Chondrocyte (in vitro differentiated cells): ENCODE data around the gene TMEM131L. TPM values are rescaled to one million over a fixed set of nuclear protein-coding genes. Genes with fewer than 3 reads are reported as not detected.

Experiments
- DNase-seq: peaks from one replicate; pipeline ENCODE4 v3.0.0; 2021; ENCODE audit warnings: mixed read lengths, low spot score
- H3K27ac Mint-ChIP-seq: one replicate; pipeline ENCODE4 v1.8.0; 2021; ENCODE audit warnings: mild to moderate bottlenecking, moderate library complexity, mixed read lengths; ENCODE audit not compliant: unreplicated experiment
- H3K27me3 Mint-ChIP-seq: 2 replicates; pipeline ENCODE4 v1.8.0; 2021; ENCODE audit warnings: low read depth, mixed read lengths
- H3K36me3 Mint-ChIP-seq: 2 replicates; pipeline ENCODE4 v1.8.0; 2021; ENCODE audit warnings: low read depth, mixed read lengths
- H3K4me1 Mint-ChIP-seq: 2 replicates; pipeline ENCODE4 v1.8.0; 2021; ENCODE audit warnings: low read depth, mild to moderate bottlenecking, mixed read lengths
- H3K4me3 Mint-ChIP-seq: one replicate; pipeline ENCODE4 v1.8.0; 2021; ENCODE audit warnings: mild to moderate bottlenecking, moderate library complexity, mixed read lengths; ENCODE audit not compliant: unreplicated experiment
- H3K9me3 Mint-ChIP-seq: 2 replicates; pipeline ENCODE4 v1.8.0; 2021; ENCODE audit warnings: low read depth, mixed read lengths
- CTCF ChIP-seq: fragments of 200-600 bp; sonication (generic); IDR thresholded peaks from 2 replicates; pipeline ENCODE4 v1.5.0; 2021; ENCODE audit warnings: antibody characterized with exemption, mild to moderate bottlenecking, moderate library complexity
- total RNA-seq: library from RNA; stranded (reverse); gene quantifications from 3 replicates; pipeline ENCODE4 v1.2.1, GENCODE V29; 2021

TMEM131L gene
- total RNA-seq, 1 donor from 2014 or later, result 8.4 TPM

GRCh38 chr4:153428941-153429475 lies 37.2 kb upstream of the TMEM131L start:
- H3K27ac Mint-ChIP-seq, result peak overlapping the region; percentile 25
- H3K27me3 Mint-ChIP-seq, result no peaks in the 10 kb centered on the region
- no peak overlapping the region for H3K4me3 Mint-ChIP-seq
- H3K4me1 Mint-ChIP-seq, result peaks cover 28% of the 10 kb centered on the region
- H3K9me3 Mint-ChIP-seq, result no peaks in the 10 kb centered on the region
- no peak for DNase-seq
- H3K36me3 Mint-ChIP-seq, result no peaks in the 10 kb centered on the region
- no peak for TF ChIP-seq CTCF

GRCh38 chr4:153432965-153433753 lies 33.0 kb upstream of the TMEM131L start:
- Mint-ChIP-seq H3K27me3 (no peaks in the 10 kb centered on the region), H3K4me1 (peaks cover 21% of the 10 kb centered on the region), H3K27ac (no peak overlapping the region), H3K36me3 (no peaks in the 10 kb centered on the region), H3K9me3 (no peaks in the 10 kb centered on the region), H3K4me3 (no peak overlapping the region)
- TF ChIP-seq CTCF, result peak; percentile 73
- no peak for DNase-seq

- DNase-seq, result no peak
- Mint-ChIP-seq H3K27me3 (no peaks in the 10 kb centered on the region), H3K9me3 (no peaks in the 10 kb centered on the region), H3K36me3 (no peaks in the 10 kb centered on the region), H3K4me3 (no peak overlapping the region), H3K4me1 (peaks cover 15% of the 10 kb centered on the region), H3K27ac (no peak overlapping the region)
- TF ChIP-seq CTCF, result no peak
Observed at GRCh38 chr4:153433754-153434105, 32.4 kb upstream of the TMEM131L start.

GRCh38 chr4:153434190-153434589 lies 32.0 kb upstream of the TMEM131L start:
- H3K27me3 Mint-ChIP-seq, result no peaks in the 10 kb centered on the region
- no peaks in the 10 kb centered on the region for H3K36me3 Mint-ChIP-seq
- no peaks in the 10 kb centered on the region for H3K9me3 Mint-ChIP-seq
- peaks cover 13% of the 10 kb centered on the region for H3K4me1 Mint-ChIP-seq
- H3K4me3 Mint-ChIP-seq, result no peak overlapping the region
- no peak overlapping the region for H3K27ac Mint-ChIP-seq
- TF ChIP-seq CTCF, result no peak
- DNase-seq, result no peak

- DNase-seq, result no peak
- H3K4me3 Mint-ChIP-seq, result no peak overlapping the region
- no peak for TF ChIP-seq CTCF
Observed at GRCh38 chr4:153438916-153439756, 27.0 kb upstream of the TMEM131L start.

More at GRCh38 chr4:153438916-153439756, 27.0 kb upstream of the TMEM131L start:
- Mint-ChIP-seq H3K9me3 (no peaks in the 10 kb centered on the region), H3K36me3 (no peaks in the 10 kb centered on the region), H3K27ac (peak overlapping the region; percentile 9), H3K27me3 (no peaks in the 10 kb centered on the region), H3K4me1 (peaks cover 4% of the 10 kb centered on the region)
